Thymus (tissue), 11 donors: ENCODE results near the gene KRT77. TPM values are rescaled to one million over a fixed set of nuclear protein-coding genes. Genes with fewer than 3 reads are reported as not detected.

ENCODE experiments used
- DNase-seq, 9 donors: peaks; one replicate each; pipeline ENCODE4 v3.0.0-alpha.2; 2013; ENCODE audit warnings: low spot score in 9 of 9, low read depth in 6 of 9, missing footprints in 1 of 9
- H3K27ac ChIP-seq, 2 donors: one replicate each; pipeline ENCODE4 v1.5.1; 2013; ENCODE audit warnings: control low read depth in 1 of 2, low read depth in 1 of 2, low read length in 1 of 2, mild to moderate bottlenecking in 1 of 2, moderate library complexity in 1 of 2
- H3K27me3 ChIP-seq, 2 donors: one replicate each; pipeline ENCODE4 v1.5.1; 2013; ENCODE audit warnings: low read length in 1 of 2; ENCODE audit not compliant: control insufficient read depth in 2 of 2, insufficient read depth in 1 of 2
- H3K36me3 ChIP-seq, 2 donors: one replicate each; pipeline ENCODE4 v1.5.1; 2013; ENCODE audit warnings: low read length in 1 of 2, mild to moderate bottlenecking in 1 of 2, moderate library complexity in 1 of 2; ENCODE audit not compliant: control insufficient read depth in 2 of 2, insufficient read depth in 2 of 2
- H3K4me1 ChIP-seq, 2 donors: one replicate each; pipeline ENCODE4 v1.5.1; 2013; ENCODE audit warnings: low read length in 2 of 2; ENCODE audit not compliant: control insufficient read depth in 2 of 2, insufficient read depth in 2 of 2
- H3K4me3 ChIP-seq, 2 donors: one replicate each; pipeline ENCODE4 v1.5.1; 2013; ENCODE audit warnings: low read length in 2 of 2, control low read depth in 1 of 2, mild to moderate bottlenecking in 1 of 2
- H3K9me3 ChIP-seq, 2 donors: one replicate each; pipeline ENCODE4 v1.5.1; 2013; ENCODE audit warnings: low read length in 1 of 2, mild to moderate bottlenecking in 1 of 2; ENCODE audit not compliant: control insufficient read depth in 2 of 2, insufficient read depth in 1 of 2
- WGBS: extraction: QIAGEN DNeasy Blood & Tissue Kit; methylation state at CpG from one replicate; pipeline ENCODE4 v1.1.7; 2013; 5-methylcytosine and 5-hydroxymethylcytosine counted together
- polyA plus RNA-seq: library from polyadenylated mRNA; stranded (reverse); fragments of 200-250 nt; gene quantifications from one replicate; pipeline ENCODE4 v1.2.3, GENCODE V29; 2013
- total RNA-seq: library from RNA; stranded (reverse); fragments of 120-200 nt; gene quantifications from one replicate; pipeline ENCODE4 v1.2.4, GENCODE V29; 2013
- donor health status: healthy.

Gene KRT77
- total and polyA plus RNA-seq, 2 donors = 0.66 to 4.1 TPM

- no peak overlapping the region for H3K4me3 ChIP-seq
- no peaks in the 10 kb centered on the region for H3K36me3 ChIP-seq
- 91% methylated on average over 5 of the region's 5 CpGs for WGBS
- no peaks in the 10 kb centered on the region for H3K9me3 ChIP-seq
- H3K27me3 ChIP-seq = peaks cover 0 to 4% of the 10 kb centered on the region in 2 donors
- peaks cover 0 to 4% of the 10 kb centered on the region in 2 donors for H3K4me1 ChIP-seq
- DNase-seq = no peak
- H3K27ac ChIP-seq = no peak overlapping the region
Measured at GRCh38 chr12:52679875-52680274, 23.4 kb downstream of the KRT77 start.

- no peak for DNase-seq
- no peak overlapping the region for H3K27ac ChIP-seq
- peaks cover 0 to 4% of the 10 kb centered on the region in 2 donors for H3K4me1 ChIP-seq
- H3K36me3 ChIP-seq = no peaks in the 10 kb centered on the region
- WGBS = 96% methylated on average over 1 of the region's 1 CpG
- H3K27me3 ChIP-seq = peaks cover 0 to 4% of the 10 kb centered on the region in 2 donors
- H3K9me3 ChIP-seq = no peaks in the 10 kb centered on the region
- H3K4me3 ChIP-seq = no peak overlapping the region
Measured at GRCh38 chr12:52677671-52678070, 25.7 kb downstream of the KRT77 start.

- Histone ChIP-seq H3K4me1 (peaks cover 0 to 4% of the 10 kb centered on the region in 2 donors), H3K9me3 (no peaks in the 10 kb centered on the region), H3K4me3 (no peak overlapping the region), H3K27ac (no peak overlapping the region), H3K36me3 (no peaks in the 10 kb centered on the region), H3K27me3 (peaks cover 0 to 6% of the 10 kb centered on the region in 2 donors)
- WGBS = 96% methylated on average over 5 of the region's 5 CpGs
- no peak for DNase-seq
Measured at GRCh38 chr12:52677126-52677525, 26.2 kb downstream of the KRT77 start.

- H3K4me1 ChIP-seq = peaks cover 0 to 2% of the 10 kb centered on the region in 2 donors
- peaks cover 0 to 6% of the 10 kb centered on the region in 2 donors for H3K27me3 ChIP-seq
- DNase-seq = no peak
- no peaks in the 10 kb centered on the region for H3K36me3 ChIP-seq
- no peaks in the 10 kb centered on the region for H3K9me3 ChIP-seq
- H3K4me3 ChIP-seq = no peak overlapping the region
- H3K27ac ChIP-seq = no peak overlapping the region
- WGBS = 97% methylated on average over 7 of the region's 7 CpGs
Measured at GRCh38 chr12:52676163-52676562, 27.2 kb downstream of the KRT77 start.

GRCh38 chr12:52675301-52675701, 28.0 kb downstream of the KRT77 start:
- 97% methylated on average over 28 of the region's 28 CpGs for WGBS
- no peak for DNase-seq
- peaks cover 0 to 6% of the 10 kb centered on the region in 2 donors for H3K27me3 ChIP-seq
- no peak overlapping the region for H3K27ac ChIP-seq
- no peaks in the 10 kb centered on the region for H3K36me3 ChIP-seq
- no peaks in the 10 kb centered on the region for H3K4me1 ChIP-seq
- no peak overlapping the region for H3K4me3 ChIP-seq
- H3K9me3 ChIP-seq = no peaks in the 10 kb centered on the region

- Histone ChIP-seq H3K9me3 (no peaks in the 10 kb centered on the region), H3K4me3 (no peak overlapping the region), H3K27me3 (peaks cover 0 to 2% of the 10 kb centered on the region in 2 donors), H3K27ac (no peak overlapping the region), H3K4me1 (no peaks in the 10 kb centered on the region), H3K36me3 (no peaks in the 10 kb centered on the region)
- WGBS = 98% methylated on average over 4 of the region's 4 CpGs
- DNase-seq = no peak
Measured at GRCh38 chr12:52674433-52674775, 28.9 kb downstream of the KRT77 start.

- Histone ChIP-seq H3K27me3 (peaks cover 0 to 2% of the 10 kb centered on the region in 2 donors), H3K4me3 (no peak overlapping the region), H3K27ac (no peak overlapping the region), H3K36me3 (no peaks in the 10 kb centered on the region), H3K4me1 (no peaks in the 10 kb centered on the region), H3K9me3 (no peaks in the 10 kb centered on the region)
- no peak for DNase-seq
- WGBS = 85% methylated on average over 3 of the region's 3 CpGs
Measured at GRCh38 chr12:52673713-52674432, 29.5 kb downstream of the KRT77 start.

GRCh38 chr12:52673217-52673616, 30.1 kb downstream of the KRT77 start:
- WGBS = 94% methylated on average over 5 of the region's 5 CpGs
- DNase-seq = no peak
- H3K27me3 ChIP-seq = peaks cover 0 to 2% of the 10 kb centered on the region in 2 donors

GRCh38 chr12:52672321-52672933, 30.9 kb downstream of the KRT77 start:
- no peaks in the 10 kb centered on the region for H3K4me1 ChIP-seq
- no peaks in the 10 kb centered on the region for H3K9me3 ChIP-seq
- no peak overlapping the region for H3K27ac ChIP-seq
- no peaks in the 10 kb centered on the region for H3K36me3 ChIP-seq
- no peak overlapping the region for H3K4me3 ChIP-seq
- 92% methylated on average over 2 of the region's 2 CpGs for WGBS
- H3K27me3 ChIP-seq = peaks cover 0 to 2% of the 10 kb centered on the region in 2 donors
- DNase-seq = no peak

More at GRCh38 chr12:52673217-52673616, 30.1 kb downstream of the KRT77 start:
- Histone ChIP-seq H3K4me1 (no peaks in the 10 kb centered on the region), H3K27ac (no peak overlapping the region), H3K36me3 (no peaks in the 10 kb centered on the region), H3K4me3 (no peak overlapping the region), H3K9me3 (no peaks in the 10 kb centered on the region)
